GM12878 (cell line): ENCODE data around the gene HAUS7.

Experiments used
- CTCF ChIP-seq, 3 experiments: IDR thresholded peaks in 2 of 3; conservative IDR thresholded peaks in 1 of 3; 2 replicates each; pipeline ENCODE4 v1.5.1; 2011; ENCODE audit warnings: low read depth in 3 of 3, low read length in 3 of 3, mild to moderate bottlenecking in 3 of 3, control low read depth in 2 of 3, moderate library complexity in 2 of 3, inconsistent platforms in 1 of 3, mixed read lengths in 1 of 3; ENCODE audit not compliant: control insufficient read depth in 2 of 3, insufficient read depth in 1 of 3; ENCODE audit errors: extremely low read depth in 1 of 3
- ETV6 ChIP-seq, 2 experiments: fragments of 450-650 bp in 1 of 2; IDR thresholded peaks in 1 of 2; conservative IDR thresholded peaks in 1 of 2; 2 replicates each; pipeline ENCODE4 v1.6.1; 2014; ENCODE audit warnings: antibody characterized with exemption in 1 of 2, borderline replicate concordance in 1 of 2, low read depth in 1 of 2, mild to moderate bottlenecking in 1 of 2, moderate library complexity in 1 of 2
- HDAC2 ChIP-seq: fragments of 200-600 bp; sonication (generic); IDR thresholded peaks from 2 replicates; pipeline ENCODE4 v1.6.1; 2017
- MAX ChIP-seq: IDR thresholded peaks from 2 replicates; pipeline ENCODE4 v1.6.1; 2012; ENCODE audit warnings: low read depth, low read length, improper control_type of control experiment
- MXI1 ChIP-seq: fragments of 150-350 bp; IDR thresholded peaks from 2 replicates; pipeline ENCODE4 v1.6.1; 2011; ENCODE audit warnings: low read depth, mild to moderate bottlenecking, inconsistent platforms, low read length, improper control_type of control experiment
- REST ChIP-seq: IDR thresholded peaks from 2 replicates; pipeline ENCODE4 v1.6.1; 2012; ENCODE audit warnings: mild to moderate bottlenecking, low read depth, low read length
- TCF3 ChIP-seq: IDR thresholded peaks from 2 replicates; pipeline ENCODE4 v1.6.1; 2012; ENCODE audit warnings: low read depth, mild to moderate bottlenecking, low read length, borderline replicate concordance; ENCODE audit not compliant: insufficient read depth
- ZBTB40 ChIP-seq: fragments of 450-650 bp; IDR thresholded peaks from 2 replicates; pipeline ENCODE4 v1.6.1; 2016; ENCODE audit warnings: mild to moderate bottlenecking, moderate library complexity, borderline replicate concordance

GRCh38 chrX:153410888-153411254 is 59.5 kb downstream of the HAUS7 start:
- no peak for TF ChIP-seq MXI1
- no peak for TF ChIP-seq ZBTB40
- TF ChIP-seq MAX = no peak
- TF ChIP-seq TCF3 = no peak
- no peak for TF ChIP-seq HDAC2
- TF ChIP-seq CTCF (IDR thresholded peaks at IDR 0.05 in 2 of 3, conservative IDR thresholded peaks at IDR 0.05 in 1 of 3; ENCODE audit: control insufficient read depth in 2 of 3, extremely low read depth in 1 of 3, insufficient read depth in 1 of 3, low read depth in 3 of 3, low read length in 3 of 3) = no peak
- no peak for TF ChIP-seq ETV6 (conservative IDR thresholded peaks at IDR 0.05 in 1 of 2, IDR thresholded peaks at IDR 0.05 in 1 of 2; ENCODE audit: borderline replicate concordance in 1 of 2, low read depth in 1 of 2)
- no peak for TF ChIP-seq REST
